ENCODE measurements around the gene ARSK. TPM values are rescaled to one million over a fixed set of nuclear protein-coding genes. Genes with fewer than 3 reads are reported as not detected.
A peak's percentile ranks its signal among the peaks of the same experiment; 100 is the strongest.
"Not testable (repeated sequence)": the region's sequence is repeated elsewhere in the genome, so short reads cannot be mapped to it uniquely, and the experiment has no call there.

ARSK gene
- total RNA-seq, 2 experiments from 2014 or later, result 4.5 to 4.6 TPM

DNA sequence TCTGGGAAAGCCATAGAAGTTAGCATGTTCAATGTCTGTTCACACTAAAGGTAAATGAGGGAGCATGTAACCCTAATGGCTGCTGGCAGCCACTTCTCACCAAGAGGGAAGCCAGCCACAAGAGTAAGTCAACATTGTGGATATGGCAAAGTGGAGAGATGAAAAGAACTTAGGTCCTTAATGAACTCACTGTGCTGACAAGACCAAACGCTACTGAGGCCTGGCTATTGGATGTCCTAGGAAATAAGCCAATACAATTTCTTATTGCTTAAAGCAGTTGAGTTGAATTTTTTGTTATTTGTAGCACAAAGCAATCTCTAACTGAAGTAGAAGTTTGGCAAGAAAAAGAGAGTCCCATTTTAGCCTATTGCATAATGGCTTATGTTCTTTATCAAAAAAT is 71.8 kb downstream of the ARSK start:
- intact Hi-C loops (cut with micrococcal nuclease), result loop anchor here (10.0 kb wide), 1 partner anchor 342 kb away; the partner anchor contains the start of gene MCTP1
- POLR2A ChIA-PET, result no interaction called here
- H3K27me3 Mint-ChIP-seq, result no peaks in the 10 kb centered on the region

DNA sequence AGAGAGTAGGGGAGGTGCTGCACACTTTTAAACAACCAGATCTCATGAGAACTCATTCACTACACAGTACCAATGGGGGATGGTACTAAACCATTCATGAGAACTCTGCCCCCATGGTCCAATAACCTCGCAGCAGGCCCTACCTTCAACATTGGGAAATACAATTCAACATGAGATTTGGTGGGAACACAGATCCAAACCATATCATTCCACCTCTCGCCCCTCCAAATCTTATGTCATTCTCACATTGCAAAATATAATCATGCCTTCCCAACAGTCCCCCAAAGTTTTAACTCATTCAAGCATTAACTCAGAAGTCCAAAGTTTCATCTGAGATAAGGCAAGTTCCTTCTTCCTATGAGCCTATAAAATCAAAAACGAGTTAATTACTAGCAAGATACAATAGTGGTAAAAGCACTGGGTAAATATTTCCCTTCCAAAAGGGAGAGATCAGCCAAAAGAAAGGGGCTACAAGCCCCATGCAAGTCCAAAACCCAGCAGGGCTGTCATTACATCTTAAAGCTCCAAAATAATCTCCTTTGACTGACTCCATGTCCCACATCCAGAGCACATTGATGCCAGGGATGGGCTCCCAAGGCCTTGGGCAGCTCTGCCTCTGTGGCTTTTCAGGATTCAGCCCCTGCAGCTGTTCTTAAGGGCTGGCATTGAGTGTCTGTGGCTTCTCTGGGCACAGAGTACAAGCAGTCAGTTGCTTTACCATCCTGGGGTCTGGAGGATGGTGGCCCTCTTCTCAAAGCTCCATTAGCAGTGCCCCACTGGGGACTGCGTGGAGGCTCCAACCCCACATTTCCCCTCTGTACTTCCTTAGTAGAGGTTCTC is 73.3 kb downstream of the ARSK start:
- no peak overlapping the region for H3K27ac Mint-ChIP-seq
- intact Hi-C loops (cut with micrococcal nuclease), result loop anchor here (10.0 kb wide), 1 partner anchor 343 kb away; the partner anchor contains the start of gene MCTP1
- no peaks in the 10 kb centered on the region for H3K27me3 Mint-ChIP-seq
- H3K36me3 Mint-ChIP-seq, result peaks cover 4% of the 10 kb centered on the region
- ChIA-PET CTCF (interaction anchor here (1.1 kb wide), 1 partner anchor 37 kb away, joined by 3 read pairs; no protein-coding TSS in a partner anchor), POLR2A (no interaction called here)
- H3K9me3 Mint-ChIP-seq, result peaks cover 6% of the 10 kb centered on the region
- peaks cover 24% of the 10 kb centered on the region for H3K4me1 Mint-ChIP-seq (ENCODE audit: low read depth)
- no peak for DNase-seq
- H3K4me3 Mint-ChIP-seq, result no peak overlapping the region

More for the DNA sequence above, 71.8 kb downstream of the ARSK start:
- no peak for DNase-seq
- H3K4me3 Mint-ChIP-seq, result no peak overlapping the region
- CTCF ChIA-PET, result no interaction called here
- no peaks in the 10 kb centered on the region for H3K36me3 Mint-ChIP-seq
- H3K9me3 Mint-ChIP-seq, result no peaks in the 10 kb centered on the region
- no peak overlapping the region for H3K27ac Mint-ChIP-seq
- peaks cover 28% of the 10 kb centered on the region for H3K4me1 Mint-ChIP-seq (ENCODE audit: low read depth)

DNA sequence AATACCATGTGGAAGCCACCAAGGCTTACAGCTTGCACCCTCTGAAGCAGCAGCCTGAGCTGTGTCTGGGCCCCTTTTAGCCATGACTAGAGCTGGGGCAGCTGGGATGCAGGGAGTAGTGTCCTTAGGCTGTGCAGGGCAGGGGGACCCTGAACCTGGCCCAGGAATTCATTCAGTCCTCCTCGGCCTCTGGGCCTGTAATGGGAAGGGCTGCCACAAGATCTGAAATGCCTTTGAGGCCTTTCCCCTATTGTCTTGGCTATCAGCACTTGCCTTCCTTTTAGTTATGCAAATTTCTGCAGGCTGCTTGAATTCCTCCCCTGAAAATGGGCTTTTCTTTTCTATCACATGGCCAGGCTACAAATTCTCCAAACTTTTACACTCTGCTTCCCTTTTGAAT is 74.0 kb downstream of the ARSK start:
- POLR2A ChIA-PET, result no interaction called here
- Mint-ChIP-seq H3K4me1 (ENCODE audit: low read depth) (peaks cover 24% of the 10 kb centered on the region), H3K27ac (no peak overlapping the region), H3K4me3 (no peak overlapping the region), H3K9me3 (peaks cover 6% of the 10 kb centered on the region), H3K27me3 (no peaks in the 10 kb centered on the region), H3K36me3 (peaks cover 4% of the 10 kb centered on the region)
- CTCF ChIA-PET, result interaction anchor here (1.1 kb wide), 1 partner anchor 36 kb away, joined by 3 read pairs; no protein-coding TSS in a partner anchor
- intact Hi-C loops (cut with micrococcal nuclease), result loop anchor here (10.0 kb wide), 1 partner anchor 344 kb away; the partner anchor contains the start of gene MCTP1
- no peak for DNase-seq

DNA sequence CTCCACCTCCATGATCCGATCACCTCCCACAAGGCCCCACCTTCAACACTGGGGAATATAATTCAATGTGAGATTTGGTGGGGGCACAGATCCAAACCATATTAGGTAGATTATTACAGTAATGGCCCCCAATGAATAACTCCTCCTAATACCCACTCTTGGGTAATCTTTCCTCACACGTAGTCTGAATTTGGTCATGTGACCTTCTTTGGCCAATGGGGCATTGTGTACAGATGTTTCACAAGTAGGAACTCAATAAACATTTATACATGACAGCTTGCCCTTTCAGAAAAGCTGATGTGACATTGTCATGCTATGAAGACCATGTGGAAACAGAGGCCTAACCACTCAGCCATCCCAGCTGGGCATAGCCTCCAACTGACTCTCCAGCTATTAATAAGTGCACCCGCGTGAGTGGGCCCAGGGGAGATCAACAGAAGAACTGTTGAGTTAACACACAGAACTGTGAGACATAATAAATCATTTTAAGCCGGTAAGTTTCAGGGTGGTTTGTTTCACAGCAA is 75.6 kb downstream of the ARSK start:
- ChIA-PET CTCF (interaction anchor here (1.3 to 1.5 kb wide), 2 partner anchors 14 to 151 kb away, joined by 5 read pairs; no protein-coding TSS in a partner anchor), POLR2A (interaction anchor here (1.9 to 2.5 kb wide), 2 partner anchors 10 to 17 kb away, joined by 6 to 16 read pairs; partner anchors contain the start of genes GPR150 and RFESD)
- H3K27ac Mint-ChIP-seq, result no peak overlapping the region
- H3K36me3 Mint-ChIP-seq, result peaks cover 4% of the 10 kb centered on the region
- DNase-seq, result no peak
- intact Hi-C loops (cut with micrococcal nuclease), result loop anchor here (5.0 kb wide), 1 partner anchor 1032 kb away; the partner anchor contains the start of gene CAST
- H3K4me3 Mint-ChIP-seq, result no peak overlapping the region
- H3K4me1 Mint-ChIP-seq (ENCODE audit: low read depth), result peaks cover 22% of the 10 kb centered on the region
- H3K9me3 Mint-ChIP-seq, result peaks cover 6% of the 10 kb centered on the region
- H3K27me3 Mint-ChIP-seq, result no peaks in the 10 kb centered on the region

DNA sequence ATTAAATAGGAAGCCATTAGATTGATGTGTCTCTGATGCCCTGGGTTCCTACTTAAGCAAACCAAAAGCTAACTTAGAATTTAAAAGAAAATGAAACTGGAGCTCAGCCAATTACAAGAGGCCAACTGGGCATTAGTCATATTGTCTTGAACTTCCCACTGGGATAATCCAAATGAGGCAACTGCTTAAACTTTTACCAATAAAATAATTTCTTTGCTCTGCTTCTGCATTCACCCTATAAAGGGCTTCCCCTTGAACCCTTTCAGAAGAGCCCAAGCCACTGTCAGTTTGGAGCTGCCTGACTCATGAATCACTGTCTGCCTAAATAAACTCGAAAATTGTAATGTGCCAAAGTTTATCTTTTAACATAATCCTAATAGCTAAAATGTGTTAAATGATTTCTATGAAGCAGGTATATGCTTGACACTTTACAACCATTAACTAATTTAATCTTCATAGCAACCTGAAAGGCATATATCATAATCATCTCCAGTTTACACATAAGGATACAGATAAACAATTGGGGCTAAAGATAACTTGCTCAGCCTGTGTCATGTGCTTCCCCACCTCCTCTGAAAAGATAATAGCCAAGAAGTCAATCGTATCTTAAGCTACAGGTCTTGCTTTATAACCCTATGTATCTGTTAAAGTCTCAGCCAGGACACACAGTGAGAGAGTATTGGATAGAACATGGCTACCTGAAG is 76.5 kb downstream of the ARSK start:
- H3K4me1 Mint-ChIP-seq (ENCODE audit: low read depth), result peaks cover 22% of the 10 kb centered on the region
- ChIA-PET POLR2A (interaction anchor here (1.0 to 2.5 kb wide), 5 partner anchors 9 to 76 kb away, joined by 3 to 16 read pairs (median 6); partner anchors contain the start of genes ARSK, GPR150, RFESD and SKIC3), CTCF (interaction anchor here (0.9 to 1.9 kb wide), 4 partner anchors 9 to 150 kb away, joined by 5 to 16 read pairs (median 5); no protein-coding TSS in a partner anchor)
- peaks cover 6% of the 10 kb centered on the region for H3K9me3 Mint-ChIP-seq
- peak overlapping the region; percentile 91 for H3K27ac Mint-ChIP-seq
- H3K27me3 Mint-ChIP-seq, result no peaks in the 10 kb centered on the region
- H3K36me3 Mint-ChIP-seq, result peaks cover 4% of the 10 kb centered on the region
- intact Hi-C loops (cut with micrococcal nuclease), result loop anchor here (5.0 kb wide), 1 partner anchor 1031 kb away; the partner anchor contains the start of gene CAST
- no peak for DNase-seq
- peak overlapping the region; percentile 51 for H3K4me3 Mint-ChIP-seq

DNA sequence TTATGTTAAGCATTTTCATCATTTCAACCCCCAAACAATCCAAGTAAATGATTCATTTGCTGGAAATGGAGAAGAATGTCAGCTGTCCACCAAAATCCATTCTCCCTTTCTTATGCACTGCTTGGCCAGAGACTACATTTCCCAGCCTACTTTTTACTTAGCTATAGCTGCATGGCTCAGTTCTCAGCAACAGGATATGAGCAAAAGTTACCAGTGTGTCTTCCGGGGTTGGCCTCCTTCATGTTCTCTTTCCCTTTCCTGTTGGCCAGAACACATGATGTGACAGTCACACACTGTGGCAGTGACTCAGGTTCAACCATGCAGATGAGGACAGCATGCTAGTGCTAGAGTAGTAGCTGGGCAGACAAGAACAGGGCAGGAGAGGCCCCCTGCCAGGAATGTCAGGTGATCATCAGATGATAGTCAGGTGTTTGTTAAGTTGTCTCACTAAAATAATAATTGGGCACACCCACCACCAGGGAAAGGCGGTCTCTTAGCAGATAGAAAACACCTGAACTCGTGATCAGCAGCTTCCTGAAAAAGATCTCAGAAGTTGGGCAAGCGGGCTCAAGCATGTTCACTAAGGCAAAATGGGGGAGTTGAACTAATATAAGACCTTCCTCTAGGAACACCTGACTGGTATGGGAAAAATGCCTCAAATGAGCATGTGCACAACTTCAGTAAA is 77.2 kb downstream of the ARSK start:
- H3K9me3 Mint-ChIP-seq, result peaks cover 6% of the 10 kb centered on the region
- H3K4me1 Mint-ChIP-seq (ENCODE audit: low read depth), result peaks cover 22% of the 10 kb centered on the region
- H3K4me3 Mint-ChIP-seq, result peak overlapping the region; percentile 51
- peaks cover 4% of the 10 kb centered on the region for H3K36me3 Mint-ChIP-seq
- H3K27ac Mint-ChIP-seq, result peak overlapping the region; percentile 91
- peak; percentile 86 for DNase-seq
- no peaks in the 10 kb centered on the region for H3K27me3 Mint-ChIP-seq
- POLR2A ChIA-PET, result interaction anchor here (1.0 to 2.5 kb wide), 5 partner anchors 9 to 77 kb away, joined by 3 to 16 read pairs (median 6); partner anchors contain the start of genes ARSK, GPR150, RFESD and SKIC3
- CTCF ChIA-PET, result interaction anchor here (0.9 to 1.9 kb wide), 4 partner anchors 10 to 149 kb away, joined by 3 to 16 read pairs (median 4); no protein-coding TSS in a partner anchor
- intact Hi-C loops (cut with micrococcal nuclease), result loop anchor here (1.0 to 5.0 kb wide), 5 partner anchors 10 to 1030 kb away; partner anchors contain the start of genes ARSK, CAST and RFESD

DNA sequence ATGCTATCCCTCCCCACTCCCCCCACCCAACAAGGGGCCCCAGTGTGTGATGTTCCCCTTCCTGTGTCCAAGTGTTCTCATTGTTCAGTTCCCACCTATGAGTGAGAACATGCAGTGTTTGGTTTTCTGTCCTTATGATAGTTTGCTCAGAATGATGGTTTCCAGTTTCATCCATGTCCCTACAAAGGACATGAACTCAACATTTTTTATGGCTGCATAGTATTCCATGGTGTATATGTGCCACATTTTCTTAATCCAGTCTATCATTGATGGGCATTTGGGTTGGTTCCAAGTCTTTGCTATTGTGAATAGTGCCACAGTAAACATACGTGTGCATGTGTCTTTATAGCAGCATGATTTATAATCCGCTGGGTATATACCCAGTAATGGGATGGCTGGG is 78.0 kb downstream of the ARSK start:
- H3K9me3 Mint-ChIP-seq, H3K4me3 Mint-ChIP-seq, H3K27me3 Mint-ChIP-seq, DNase-seq, H3K36me3 Mint-ChIP-seq: not testable (repeated sequence)
- ChIA-PET CTCF (interaction anchor here (1.0 to 1.9 kb wide), 3 partner anchors 10 to 148 kb away, joined by 3 to 16 read pairs (median 4); no protein-coding TSS in a partner anchor), POLR2A (interaction anchor here (1.7 to 2.5 kb wide), 3 partner anchors 10 to 78 kb away, joined by 5 to 16 read pairs (median 9); partner anchors contain the start of genes ARSK, RFESD and SKIC3)
- peaks cover 22% of the 10 kb centered on the region for H3K4me1 Mint-ChIP-seq (ENCODE audit: low read depth)
- H3K27ac Mint-ChIP-seq, result peak overlapping the region; percentile 42
- intact Hi-C loops (cut with micrococcal nuclease), result loop anchor here (1.0 to 5.0 kb wide), 5 partner anchors 11 to 1029 kb away; partner anchors contain the start of genes ARSK, CAST and RFESD

DNA sequence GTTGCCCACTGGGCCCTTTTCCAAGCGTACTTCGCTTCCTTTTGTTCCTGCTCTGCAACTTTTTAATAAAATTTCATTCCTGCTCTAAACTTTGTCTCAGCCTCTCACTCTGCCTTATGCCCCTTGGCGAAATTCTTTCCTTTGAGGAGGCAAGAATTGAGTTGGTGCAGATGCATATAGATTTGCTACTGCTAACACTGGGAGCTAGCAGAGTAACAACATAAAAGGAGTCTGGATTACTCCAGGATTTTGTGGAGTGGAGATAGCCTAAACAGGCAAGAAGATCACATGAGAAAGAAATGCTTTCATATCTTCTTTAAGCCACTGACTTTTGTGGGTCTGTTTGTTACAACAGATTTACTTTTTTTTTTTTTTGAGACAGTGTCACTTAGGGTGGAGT is 78.8 kb downstream of the ARSK start:
- no peak for DNase-seq
- CTCF ChIA-PET, result interaction anchor here (0.9 kb wide), 1 partner anchor 11 kb away, joined by 3 read pairs; no protein-coding TSS in a partner anchor
- H3K4me1 Mint-ChIP-seq (ENCODE audit: low read depth), result peaks cover 22% of the 10 kb centered on the region
- peaks cover 6% of the 10 kb centered on the region for H3K9me3 Mint-ChIP-seq
- H3K27me3 Mint-ChIP-seq, result no peaks in the 10 kb centered on the region
- no peak overlapping the region for H3K4me3 Mint-ChIP-seq
- H3K36me3 Mint-ChIP-seq, result peaks cover 4% of the 10 kb centered on the region
- H3K27ac Mint-ChIP-seq, result no peak overlapping the region
- POLR2A ChIA-PET, result no interaction called here
- intact Hi-C loops (cut with micrococcal nuclease), result loop anchor here (5.0 kb wide), 1 partner anchor 1029 kb away; the partner anchor contains the start of gene CAST

DNA sequence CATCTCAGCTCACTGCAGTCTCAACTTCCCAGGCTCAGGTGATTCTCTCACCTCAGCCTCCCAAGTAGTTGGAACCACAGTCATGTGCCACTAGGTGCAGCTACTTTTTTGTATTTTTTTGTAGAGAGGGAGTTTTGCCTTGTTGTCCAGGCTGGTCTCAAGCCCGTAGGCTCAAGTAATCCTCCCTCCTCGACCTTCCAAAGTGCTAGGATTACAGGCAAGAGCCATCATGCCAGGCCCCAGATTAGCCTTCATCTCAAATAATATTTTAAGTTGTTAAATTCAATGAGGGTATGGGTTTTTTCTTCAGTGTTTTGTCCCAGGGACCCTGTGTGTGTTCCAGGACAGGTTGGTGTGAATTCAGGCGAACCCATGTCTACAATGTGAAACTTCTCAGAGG is 79.2 kb downstream of the ARSK start:
- ChIA-PET CTCF (interaction anchor here (0.9 kb wide), 1 partner anchor 11 kb away, joined by 3 read pairs; no protein-coding TSS in a partner anchor), POLR2A (no interaction called here)
- H3K9me3 Mint-ChIP-seq, result peaks cover 6% of the 10 kb centered on the region
- H3K4me1 Mint-ChIP-seq (ENCODE audit: low read depth), result peaks cover 22% of the 10 kb centered on the region
- no peak for DNase-seq
- intact Hi-C loops (cut with micrococcal nuclease), result loop anchor here (5.0 kb wide), 1 partner anchor 1028 kb away; the partner anchor contains the start of gene CAST
- H3K27ac Mint-ChIP-seq, result no peak overlapping the region
- no peaks in the 10 kb centered on the region for H3K27me3 Mint-ChIP-seq
- no peak overlapping the region for H3K4me3 Mint-ChIP-seq
- H3K36me3 Mint-ChIP-seq, result peaks cover 4% of the 10 kb centered on the region

DNA sequence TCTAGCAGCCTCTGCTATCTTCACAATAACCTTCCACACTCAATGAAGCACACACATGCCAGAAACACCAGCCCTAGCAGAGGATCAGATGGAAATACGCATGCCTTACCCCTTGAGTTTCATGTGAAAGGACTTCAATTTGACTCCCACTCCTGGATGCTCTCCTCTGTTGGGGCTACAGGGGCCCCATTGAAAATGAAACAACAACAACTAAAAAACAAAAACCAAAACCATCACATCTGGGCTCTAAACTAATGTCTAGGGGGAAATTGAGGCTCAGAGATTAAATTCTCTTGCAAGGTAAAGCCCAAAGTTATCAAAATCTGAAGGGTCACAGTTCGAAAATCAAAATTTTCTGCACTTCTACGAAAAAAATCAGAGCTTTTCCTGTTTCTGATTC is 83.7 kb downstream of the ARSK start:
- ChIA-PET CTCF (no interaction called here), POLR2A (no interaction called here)
- H3K27ac Mint-ChIP-seq, result no peak overlapping the region
- DNase-seq, result no peak
- intact Hi-C loops (cut with micrococcal nuclease), result no loop called here
- peaks cover under 1% of the 10 kb centered on the region for H3K4me1 Mint-ChIP-seq (ENCODE audit: low read depth)
- H3K4me3 Mint-ChIP-seq, result no peak overlapping the region
- no peaks in the 10 kb centered on the region for H3K36me3 Mint-ChIP-seq
- no peaks in the 10 kb centered on the region for H3K9me3 Mint-ChIP-seq
- peaks cover 2% of the 10 kb centered on the region for H3K27me3 Mint-ChIP-seq

All from activated CD4-positive, alpha-beta memory T cell treated with anti-CD3 and anti-CD28 coated beads for 36 hours (primary cell).